Lower leg skin (tissue), 3 donors: ENCODE data around the gene NUDT8.

Experiments
- CTCF ChIP-seq, 3 donors: fragments of 450-650 bp; IDR thresholded peaks; one replicate each; pipeline ENCODE4 v1.5.1; 2016; ENCODE audit warnings: antibody characterized with exemption in 3 of 3, mild to moderate bottlenecking in 3 of 3, moderate library complexity in 2 of 3
- POLR2A ChIP-seq, 2 donors: fragments of 450-650 bp; IDR thresholded peaks; one replicate each; pipeline ENCODE4 v1.6.1; 2016 to 2017; ENCODE audit warnings: antibody characterized with exemption in 2 of 2, mild to moderate bottlenecking in 1 of 2, moderate library complexity in 1 of 2

GRCh38 chr11:67612751-67613150 is 17.0 kb downstream of the NUDT8 start:
- TF ChIP-seq CTCF (IDR thresholded peaks at IDR 0.05) (no peak), POLR2A (IDR thresholded peaks at IDR 0.05) (no peak)
